NCI-H460 (cell line): ENCODE measurements around the gene CCDC51. TPM values are rescaled to one million over a fixed set of nuclear protein-coding genes. Genes with fewer than 3 reads are reported as not detected.

Source experiments
- DNase-seq: peaks from one replicate; pipeline ENCODE4 v3.0.0-alpha.2; 2016; ENCODE audit warnings: low read depth; ENCODE audit errors: extremely low read depth
- total RNA-seq: library from RNA; depleted of rRNA; stranded (reverse); fragments of >200 nt; shearing (Covaris generic); gene quantifications from 2 replicates; pipeline ENCODE4 v1.2.3, GENCODE V29; 2014

The CCDC51 gene
- total RNA-seq, 1 experiment from 2014 or later, result 20.5 TPM

DNA sequence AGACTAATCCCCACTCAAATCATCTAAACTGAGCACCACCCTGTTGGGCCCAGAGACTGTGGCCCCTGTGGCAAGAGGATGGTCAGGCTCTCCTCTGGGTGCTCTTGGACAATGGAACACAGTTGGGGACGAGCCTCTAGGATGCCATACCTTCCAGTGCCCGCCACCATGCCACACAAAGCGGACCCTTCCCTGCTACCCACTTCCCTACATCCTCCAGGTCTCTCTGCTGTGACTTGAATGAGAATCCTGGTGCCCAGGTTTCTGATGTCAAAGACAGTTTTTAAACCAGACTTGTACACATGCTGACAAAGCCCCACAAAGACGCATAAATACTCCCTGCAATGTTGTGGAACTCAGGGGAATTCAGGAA, 4.7 kb downstream of the CCDC51 start:
- DNase-seq, result no peak

DNA sequence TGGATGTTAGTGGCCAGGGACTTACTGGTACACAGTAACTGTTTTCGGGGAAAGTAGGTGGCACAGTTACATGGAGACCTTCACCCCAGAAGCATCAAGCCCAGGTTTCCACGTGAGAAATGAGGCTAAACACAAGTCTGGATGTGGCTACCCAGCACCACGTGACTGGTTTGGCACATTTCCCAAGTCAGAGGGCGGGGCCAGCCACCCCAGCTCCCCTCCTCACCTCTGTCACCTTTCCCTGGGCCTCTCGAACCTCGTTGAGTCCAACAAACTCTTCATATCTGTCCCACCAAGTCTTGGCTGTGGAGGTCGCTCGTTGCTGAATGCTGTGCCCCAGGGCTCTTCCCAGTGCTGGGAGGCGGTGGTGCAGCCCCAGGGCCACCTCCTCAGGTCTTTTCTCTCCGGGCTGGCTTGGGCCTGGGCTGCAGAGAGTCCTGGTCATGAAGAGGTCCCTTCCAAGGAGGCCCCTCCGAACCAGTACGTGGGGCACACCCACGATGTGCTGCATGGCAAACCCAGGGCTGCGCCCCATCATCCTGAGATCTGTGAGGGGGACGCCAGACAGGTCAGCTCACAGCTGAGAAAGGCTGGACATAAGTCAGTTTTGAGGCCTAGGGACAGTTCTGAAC, 5.2 kb downstream of the CCDC51 start:
- DNase-seq, result no peak

DNA sequence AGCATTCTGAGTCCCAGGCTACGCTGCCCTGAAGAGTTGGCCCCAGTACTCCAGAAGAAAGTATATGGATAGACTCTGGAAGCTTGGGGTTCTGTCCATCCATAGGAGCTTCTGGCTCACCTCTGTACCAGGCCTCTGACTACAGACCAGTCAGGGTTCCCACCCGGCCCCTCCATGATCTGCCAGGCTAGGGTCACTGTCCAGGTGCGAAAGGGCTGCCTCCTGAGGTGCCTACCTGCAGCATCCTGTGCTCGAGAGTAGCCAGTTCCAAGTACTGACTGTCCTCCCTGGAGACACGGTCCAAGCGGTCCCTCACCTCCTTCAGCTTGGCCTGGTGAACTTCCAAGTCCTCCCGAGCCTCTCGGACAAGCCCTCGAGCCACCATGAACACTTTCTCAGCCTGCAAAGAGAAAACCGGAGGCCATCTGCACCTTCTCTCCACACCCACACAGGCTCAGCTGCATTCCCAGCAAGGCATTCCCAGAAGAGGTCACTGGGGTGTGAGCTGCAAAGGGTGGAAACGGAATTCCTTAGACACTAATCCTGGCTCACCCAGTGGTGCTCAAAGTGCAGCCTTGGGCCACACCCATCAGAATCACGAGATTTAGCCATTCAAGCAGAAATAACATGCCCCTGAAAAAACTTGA, 6.3 kb downstream of the CCDC51 start:
- no peak for DNase-seq

DNA sequence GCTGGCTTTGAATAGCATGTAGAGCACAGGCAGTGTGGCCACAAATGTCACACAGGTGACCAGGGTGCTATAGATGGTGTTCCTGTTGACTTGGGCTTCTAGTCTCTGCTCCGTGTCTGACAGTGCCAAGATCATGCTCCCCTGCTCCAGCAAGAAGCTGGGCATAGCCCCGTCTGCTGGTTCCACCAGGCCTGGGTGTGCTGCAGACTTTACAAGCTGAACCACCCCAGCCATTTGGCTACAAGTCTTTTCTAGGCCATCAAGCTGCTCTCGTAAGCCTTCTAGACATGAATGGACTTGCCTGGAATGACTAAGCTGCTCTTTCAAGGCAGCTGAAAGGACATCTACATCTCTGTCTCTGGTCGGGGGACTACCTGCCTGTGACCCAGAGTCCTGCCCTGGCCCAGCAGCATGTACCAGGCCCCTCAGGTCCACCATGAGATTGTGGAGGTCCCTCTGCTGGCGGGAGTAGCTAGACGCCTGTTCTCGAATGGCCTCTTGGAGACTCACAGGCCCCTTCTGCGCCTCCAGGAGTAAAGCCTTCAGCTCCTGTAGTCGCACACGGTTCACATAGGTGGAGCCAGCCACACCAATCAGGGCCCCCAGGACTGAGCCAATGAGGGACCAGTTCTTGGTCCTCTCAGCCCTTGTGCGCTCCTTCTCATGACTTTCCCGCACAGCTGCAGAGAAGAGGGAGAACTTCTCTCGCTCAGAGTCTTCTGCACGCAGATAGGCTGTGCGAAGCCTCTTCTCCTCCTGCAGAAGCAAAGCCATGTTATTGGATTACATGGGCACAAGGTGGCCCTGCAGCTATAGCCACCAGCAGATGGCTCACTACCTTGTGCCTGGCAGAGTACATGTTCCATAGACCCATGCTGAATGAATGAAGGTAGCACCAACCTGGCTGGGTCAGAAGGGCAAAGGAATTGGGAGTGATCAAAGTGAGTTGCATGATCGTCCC, 7.2 kb downstream of the CCDC51 start:
- no peak for DNase-seq

- DNase-seq, result no peak
These were observed 8.5 kb downstream of the CCDC51 start for GRCh38 chr3:48431224-48432029.

- DNase-seq, result no peak
These were observed 9.2 kb downstream of the CCDC51 start for GRCh38 chr3:48430708-48431101.

DNA sequence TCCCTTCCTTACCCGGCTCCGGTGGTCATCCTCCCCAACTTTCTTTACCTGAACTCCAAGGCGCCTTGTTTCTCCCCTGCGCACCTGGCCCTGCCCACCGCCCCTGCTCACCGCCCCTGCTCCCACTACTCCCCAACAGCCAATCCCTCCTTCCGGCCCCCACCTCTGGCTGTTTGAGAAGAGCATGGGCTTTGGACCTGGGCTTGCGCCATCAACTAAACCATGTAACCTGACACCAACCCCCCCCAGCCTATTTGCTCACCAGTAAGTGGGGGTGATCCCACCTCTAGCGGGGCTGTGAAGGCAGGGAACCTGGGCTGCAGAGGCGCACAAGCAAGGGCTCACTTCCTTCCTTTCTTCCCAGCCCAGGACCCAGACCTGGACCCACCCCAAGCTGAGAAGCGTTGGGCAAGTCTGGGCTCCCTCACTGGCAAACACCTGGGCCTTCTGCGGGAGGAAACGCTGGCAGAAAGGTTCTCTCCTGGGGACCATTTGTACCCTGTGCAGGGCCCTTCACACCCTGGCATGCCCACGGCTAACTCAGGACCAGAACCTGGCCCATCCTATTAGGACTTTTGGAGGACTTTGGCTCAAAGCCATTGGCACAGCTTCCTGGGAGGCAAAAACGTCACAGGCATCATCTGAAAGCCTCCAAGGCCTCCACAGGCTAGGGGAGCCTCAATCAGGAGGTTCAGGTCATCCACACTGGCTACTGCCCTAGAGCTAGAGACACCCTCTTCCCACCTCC, 9.8 kb downstream of the CCDC51 start, which contains the start of gene PLXNB1:
PLXNB1 (minus strand) TSS at position 127 of the 748 bp plus-strand sequence. CDS start 5,475 bp downstream, outside the sequence.
- DNase-seq, result no peak

- no peak for DNase-seq
These were observed 10.5 kb downstream of the CCDC51 start for GRCh38 chr3:48429317-48429959.

GRCh38 chr3:48428572-48429316, 11.2 kb downstream of the CCDC51 start:
- DNase-seq, result no peak

GRCh38 chr3:48428088-48428571, 11.8 kb downstream of the CCDC51 start:
- DNase-seq, result no peak

DNA sequence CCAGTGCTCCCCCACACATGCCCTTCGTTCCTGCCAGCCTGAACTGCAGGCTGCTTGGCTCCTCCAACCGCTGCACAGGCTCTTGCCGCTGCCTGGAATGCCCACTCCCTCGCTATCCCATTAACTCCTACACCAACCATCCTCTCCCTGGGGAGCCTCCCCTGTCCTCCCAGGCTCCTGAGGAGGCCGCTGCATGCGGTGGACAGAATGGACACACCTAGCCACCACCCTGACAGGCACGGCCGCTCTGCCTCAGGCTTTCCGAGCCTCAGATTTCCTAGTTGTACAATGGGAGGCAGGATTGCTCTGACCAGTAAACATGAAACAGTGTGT, 12.3 kb downstream of the CCDC51 start:
- no peak for DNase-seq

GRCh38 chr3:48426944-48427629, 12.8 kb downstream of the CCDC51 start:
- DNase-seq, result no peak

GRCh38 chr3:48426401-48426909, 13.5 kb downstream of the CCDC51 start:
- no peak for DNase-seq

- no peak for DNase-seq
These were observed 14.6 kb downstream of the CCDC51 start for GRCh38 chr3:48425281-48425812.

DNA sequence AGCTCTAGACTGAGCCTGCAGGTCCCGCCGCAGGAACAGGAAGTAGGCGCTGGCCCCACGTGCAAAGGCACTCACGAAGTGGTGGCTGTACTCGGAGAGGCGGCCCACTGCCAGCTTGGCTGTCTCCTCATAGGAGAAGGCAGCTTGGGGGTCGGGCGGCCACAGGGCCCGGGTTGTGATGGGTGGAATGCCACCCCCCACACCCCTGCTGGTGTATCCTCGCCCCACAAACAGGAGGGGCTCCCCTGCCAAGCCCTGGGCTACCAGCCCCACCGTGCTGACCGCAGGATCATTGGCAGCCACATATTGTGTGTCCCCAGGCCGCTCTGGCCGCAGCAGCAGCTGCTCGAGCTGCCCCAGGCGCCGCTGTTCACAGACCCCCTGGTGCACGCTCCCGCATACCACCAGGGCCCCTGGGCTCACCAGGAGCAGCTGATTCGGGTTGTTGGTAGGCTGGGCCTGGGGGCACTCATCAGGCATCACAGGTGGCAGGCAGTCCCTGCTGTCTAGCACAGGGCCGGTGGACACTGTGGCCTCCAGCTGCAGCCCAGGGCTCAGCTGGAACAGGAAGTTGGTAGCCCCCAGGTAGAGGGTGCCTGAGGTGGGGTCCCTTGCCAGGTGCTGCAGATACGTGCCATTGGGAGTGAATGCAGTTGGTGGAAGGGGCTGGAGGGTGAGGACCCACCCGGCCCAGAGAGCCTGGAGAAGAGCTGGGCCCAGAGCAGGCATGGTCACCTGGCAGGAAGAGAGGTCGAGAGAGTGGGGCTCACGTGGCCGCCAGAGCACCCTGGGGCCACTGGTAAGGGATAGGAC, 15.8 kb downstream of the CCDC51 start:
- no peak for DNase-seq

DNA sequence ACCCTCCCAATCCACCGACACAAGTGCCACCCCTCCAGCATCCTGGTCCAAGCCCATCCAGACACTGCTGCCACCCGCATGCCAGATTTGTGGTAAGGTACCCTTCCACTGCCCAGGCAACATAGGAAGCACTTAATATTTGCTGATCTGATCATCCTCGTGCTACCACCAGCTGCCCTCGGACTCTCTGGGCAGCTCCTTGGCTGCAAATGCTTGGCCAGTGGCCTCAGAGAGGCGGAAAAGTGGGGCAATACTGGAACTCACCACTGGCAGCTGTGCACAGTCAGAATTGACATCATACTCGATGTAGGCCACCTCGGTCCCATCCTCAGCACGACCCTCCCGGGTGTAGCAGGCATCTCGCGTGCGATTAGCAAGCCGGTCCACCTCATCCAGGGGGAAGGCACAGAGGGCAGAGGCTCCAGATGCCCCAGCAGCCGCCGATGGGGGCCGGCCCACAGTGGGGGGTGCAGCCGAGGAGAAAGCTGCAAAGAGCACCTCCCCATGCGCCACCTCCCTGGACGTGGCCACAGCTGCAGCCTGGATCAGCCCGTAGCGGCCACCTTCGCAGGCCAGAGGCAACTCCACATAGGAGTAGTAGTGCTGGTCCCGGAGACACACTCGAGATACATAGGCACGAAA, 16.6 kb downstream of the CCDC51 start:
- DNase-seq, result no peak
